ENCODE measurements around the gene KANSL1. TPM values are rescaled to one million over a fixed set of nuclear protein-coding genes. Genes with fewer than 3 reads are reported as not detected.
A peak's percentile ranks its signal among the peaks of the same experiment; 100 is the strongest.

The KANSL1 gene
- total RNA-seq, 1 donor = 63.2 TPM

DNA sequence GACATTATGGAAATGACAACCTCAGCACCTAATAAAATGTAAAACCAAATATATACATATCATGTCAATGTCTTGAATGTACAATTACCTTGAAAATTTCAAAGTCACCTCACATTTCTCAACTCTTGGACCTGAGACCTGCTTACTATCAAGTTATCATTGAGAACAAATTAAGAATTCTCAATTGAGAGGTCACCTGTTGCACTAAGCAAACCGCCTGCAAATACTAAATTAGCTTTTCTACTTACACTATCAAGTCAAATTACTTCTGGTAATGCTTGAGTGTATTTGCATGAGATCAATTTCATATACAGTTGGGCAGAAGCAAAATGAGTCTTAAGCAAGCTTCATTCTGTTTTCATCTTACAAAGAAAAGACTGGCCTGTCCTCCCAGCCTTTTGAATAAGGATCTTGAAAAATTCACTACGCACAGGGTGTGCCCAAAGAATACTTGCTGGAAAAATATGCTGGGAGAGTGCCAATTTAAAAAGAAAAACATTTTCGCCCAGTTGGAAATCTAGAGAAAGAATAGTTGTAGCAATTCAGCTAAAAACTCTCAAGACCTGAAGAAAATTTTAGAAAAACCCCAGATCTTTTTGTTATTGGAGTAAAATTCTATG, 35.7 kb downstream of the KANSL1 start:
- H3K4me3 ChIP-seq (ENCODE audit: low read depth, low read length) = no peak overlapping the region
- TF ChIP-seq, protein P1, sequence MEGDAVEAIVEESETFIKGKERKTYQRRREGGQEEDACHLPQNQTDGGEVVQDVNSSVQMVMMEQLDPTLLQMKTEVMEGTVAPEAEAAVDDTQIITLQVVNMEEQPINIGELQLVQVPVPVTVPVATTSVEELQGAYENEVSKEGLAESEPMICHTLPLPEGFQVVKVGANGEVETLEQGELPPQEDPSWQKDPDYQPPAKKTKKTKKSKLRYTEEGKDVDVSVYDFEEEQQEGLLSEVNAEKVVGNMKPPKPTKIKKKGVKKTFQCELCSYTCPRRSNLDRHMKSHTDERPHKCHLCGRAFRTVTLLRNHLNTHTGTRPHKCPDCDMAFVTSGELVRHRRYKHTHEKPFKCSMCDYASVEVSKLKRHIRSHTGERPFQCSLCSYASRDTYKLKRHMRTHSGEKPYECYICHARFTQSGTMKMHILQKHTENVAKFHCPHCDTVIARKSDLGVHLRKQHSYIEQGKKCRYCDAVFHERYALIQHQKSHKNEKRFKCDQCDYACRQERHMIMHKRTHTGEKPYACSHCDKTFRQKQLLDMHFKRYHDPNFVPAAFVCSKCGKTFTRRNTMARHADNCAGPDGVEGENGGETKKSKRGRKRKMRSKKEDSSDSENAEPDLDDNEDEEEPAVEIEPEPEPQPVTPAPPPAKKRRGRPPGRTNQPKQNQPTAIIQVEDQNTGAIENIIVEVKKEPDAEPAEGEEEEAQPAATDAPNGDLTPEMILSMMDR (IDR thresholded peaks at IDR 0.05; ENCODE audit: insufficient read depth, low read length) = no peak
- DNase-seq (ENCODE audit: low read depth) = peak; percentile 86

DNA sequence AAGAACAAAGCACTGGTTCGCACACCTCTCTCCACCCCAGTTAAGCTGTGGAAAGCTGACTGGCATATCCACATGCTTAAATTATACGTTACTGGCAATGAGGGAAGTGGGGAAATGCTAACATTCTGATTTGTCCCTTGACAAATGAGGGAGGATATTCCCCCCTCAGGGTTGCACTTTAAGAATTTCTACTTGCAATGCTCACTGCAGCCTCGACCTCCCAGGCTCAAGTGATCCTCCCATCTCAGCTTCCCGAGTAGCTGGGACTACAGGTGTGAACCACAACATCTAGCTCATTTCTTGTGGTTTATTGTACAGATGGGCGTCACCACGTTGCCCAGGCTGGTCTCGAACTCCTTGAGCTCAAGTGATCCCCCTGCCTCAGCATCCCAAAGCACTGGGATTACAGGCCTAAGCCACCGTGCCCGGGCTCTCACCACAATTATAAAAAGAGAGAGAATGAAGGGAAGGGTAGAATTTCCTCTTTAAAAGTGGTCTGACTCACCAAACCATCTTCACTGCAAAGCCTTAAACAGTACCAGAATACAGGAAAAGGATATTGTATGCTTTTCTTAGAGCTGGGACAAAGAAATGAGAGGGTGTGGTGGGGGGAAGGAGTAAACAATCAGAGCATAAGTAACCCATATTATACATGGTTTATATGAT, 38.9 kb downstream of the KANSL1 start:
- H3K4me3 ChIP-seq (ENCODE audit: low read depth, low read length) = no peak overlapping the region
- TF ChIP-seq, protein P1 (IDR thresholded peaks at IDR 0.05; ENCODE audit: insufficient read depth, low read length) = no peak
- DNase-seq (ENCODE audit: low read depth) = no peak

DNA sequence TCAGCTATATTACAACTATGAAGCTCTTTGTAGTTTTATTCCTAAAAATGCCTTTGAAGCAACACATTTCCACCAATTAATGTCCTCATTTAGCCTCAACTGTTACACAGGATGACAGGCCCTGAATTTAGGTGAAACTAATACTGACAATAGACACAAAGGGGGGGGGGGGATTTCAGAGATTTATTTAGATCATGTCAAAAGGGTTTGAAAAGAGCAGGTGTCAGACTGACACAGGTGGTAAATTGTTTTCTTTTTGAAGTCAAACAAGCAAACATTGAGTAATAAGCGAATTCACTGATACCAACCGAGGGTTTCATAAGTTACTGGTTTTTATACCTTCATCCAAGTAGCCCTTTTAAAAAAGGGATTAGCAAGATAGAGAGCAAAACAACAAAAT, 40.8 kb downstream of the KANSL1 start:
- no peak for DNase-seq (ENCODE audit: low read depth)
- H3K4me3 ChIP-seq (ENCODE audit: low read depth, low read length) = no peak overlapping the region
- TF ChIP-seq, protein P1 (IDR thresholded peaks at IDR 0.05; ENCODE audit: insufficient read depth, low read length) = no peak

GRCh38 chr17:46151762-46152161, 41.5 kb downstream of the KANSL1 start:
- no peak overlapping the region for H3K4me3 ChIP-seq (ENCODE audit: low read depth, low read length)
- TF ChIP-seq, protein P1 (IDR thresholded peaks at IDR 0.05; ENCODE audit: insufficient read depth, low read length) = no peak
- DNase-seq (ENCODE audit: low read depth) = peak; percentile 53

- TF ChIP-seq, protein P1 (IDR thresholded peaks at IDR 0.05; ENCODE audit: insufficient read depth, low read length) = no peak
- H3K4me3 ChIP-seq (ENCODE audit: low read depth, low read length) = no peak overlapping the region
- no peak for DNase-seq (ENCODE audit: low read depth)
These were observed 42.8 kb downstream of the KANSL1 start for GRCh38 chr17:46150216-46150963.

GRCh38 chr17:46148247-46148646, 45.0 kb downstream of the KANSL1 start:
- no peak overlapping the region for H3K4me3 ChIP-seq (ENCODE audit: low read depth, low read length)
- DNase-seq (ENCODE audit: low read depth) = no peak
- TF ChIP-seq, protein P1 (IDR thresholded peaks at IDR 0.05; ENCODE audit: insufficient read depth, low read length) = no peak

All from fibroblast of the aortic adventitia (primary cell).